ENCODE data around the gene FBLN7. TPM values are rescaled to one million over a fixed set of nuclear protein-coding genes. Genes with fewer than 3 reads are reported as not detected.

FBLN7 gene
- total and polyA plus RNA-seq, 2 experiments from 2014 or later = 0.28 to 4.7 TPM

DNA sequence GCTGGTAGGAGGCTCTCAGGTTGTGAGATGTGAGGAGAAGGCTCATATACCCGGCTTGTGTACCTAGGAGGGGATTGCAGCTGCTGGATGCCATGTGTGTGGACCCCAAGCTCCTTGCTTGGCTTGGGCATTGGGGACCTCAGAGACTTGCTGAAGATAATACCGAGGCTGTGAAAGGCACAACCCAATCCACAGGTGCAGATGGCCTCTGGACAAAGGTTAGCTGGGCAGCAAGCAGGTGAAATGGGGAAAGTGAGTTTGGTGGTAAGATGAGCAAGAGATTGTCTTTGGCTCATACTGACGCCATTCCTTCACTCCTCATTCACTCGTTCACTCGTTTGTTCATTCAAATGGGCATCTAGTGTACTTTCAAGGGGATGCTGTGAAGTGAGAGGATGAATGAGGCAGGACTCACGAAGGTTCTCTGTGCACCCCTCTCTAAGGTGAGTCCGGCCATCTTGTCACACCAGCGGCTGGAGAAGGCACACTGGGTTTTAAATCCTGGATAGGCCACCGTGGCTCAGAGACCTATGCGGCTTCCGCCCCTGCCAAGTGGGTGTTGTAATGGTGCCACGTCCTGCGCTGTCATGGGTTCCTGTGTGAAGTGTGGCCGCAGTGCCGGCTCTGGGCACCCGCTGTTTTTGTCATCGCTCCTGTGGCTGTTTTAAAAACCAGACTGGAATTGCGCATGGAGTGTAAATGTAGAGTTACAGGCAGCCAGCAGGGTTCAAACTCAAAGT is 13.7 kb downstream of the FBLN7 start:
- no peak for DNase-seq (ENCODE audit: low read depth in 1 of 2, low spot score in 1 of 2)
- Histone ChIP-seq H3K27me3 (no peaks in the 10 kb centered on the region), H3K27ac (no peak overlapping the region), H3K4me3 (no peak overlapping the region), H3K4me1 (ENCODE audit: low read depth) (no peaks in the 10 kb centered on the region), H3K9me3 (ENCODE audit: low read depth) (no peaks in the 10 kb centered on the region), H3K36me3 (no peaks in the 10 kb centered on the region)
- TF ChIP-seq CTCF (IDR thresholded peaks at IDR 0.05; ENCODE audit: low read depth, low read length) = no peak

GRCh38 chr2:112152476-112153178 is 14.4 kb downstream of the FBLN7 start:
- no peak for DNase-seq (ENCODE audit: low read depth in 1 of 2, low spot score in 1 of 2)
- no peaks in the 10 kb centered on the region for H3K4me1 ChIP-seq (ENCODE audit: low read depth)
- TF ChIP-seq CTCF (IDR thresholded peaks at IDR 0.05; ENCODE audit: low read depth, low read length) = no peak
- H3K9me3 ChIP-seq (ENCODE audit: low read depth) = no peaks in the 10 kb centered on the region
- H3K27ac ChIP-seq = no peak overlapping the region
- no peaks in the 10 kb centered on the region for H3K36me3 ChIP-seq
- H3K27me3 ChIP-seq = no peaks in the 10 kb centered on the region
- no peak overlapping the region for H3K4me3 ChIP-seq

GRCh38 chr2:112153179-112153490 is 14.9 kb downstream of the FBLN7 start:
- H3K27ac ChIP-seq = no peak overlapping the region
- no peak for TF ChIP-seq CTCF (IDR thresholded peaks at IDR 0.05; ENCODE audit: low read depth, low read length)
- no peaks in the 10 kb centered on the region for H3K27me3 ChIP-seq
- no peaks in the 10 kb centered on the region for H3K36me3 ChIP-seq
- H3K4me1 ChIP-seq (ENCODE audit: low read depth) = no peaks in the 10 kb centered on the region
- no peak for DNase-seq (ENCODE audit: low read depth in 1 of 2, low spot score in 1 of 2)
- H3K9me3 ChIP-seq (ENCODE audit: low read depth) = no peaks in the 10 kb centered on the region
- no peak overlapping the region for H3K4me3 ChIP-seq

- H3K4me1 ChIP-seq (ENCODE audit: low read depth) = no peaks in the 10 kb centered on the region
- TF ChIP-seq CTCF (IDR thresholded peaks at IDR 0.05; ENCODE audit: low read depth, low read length) = no peak
- no peak overlapping the region for H3K4me3 ChIP-seq
- no peaks in the 10 kb centered on the region for H3K9me3 ChIP-seq (ENCODE audit: low read depth)
- no peaks in the 10 kb centered on the region for H3K36me3 ChIP-seq
- no peak overlapping the region for H3K27ac ChIP-seq
- no peak for DNase-seq (ENCODE audit: low read depth in 1 of 2, low spot score in 1 of 2)
- H3K27me3 ChIP-seq = no peaks in the 10 kb centered on the region
Observed at GRCh38 chr2:112153501-112153900, 15.3 kb downstream of the FBLN7 start.

- no peak for TF ChIP-seq CTCF (IDR thresholded peaks at IDR 0.05; ENCODE audit: low read depth, low read length)
- Histone ChIP-seq H3K4me1 (ENCODE audit: low read depth) (no peaks in the 10 kb centered on the region), H3K27me3 (no peaks in the 10 kb centered on the region), H3K4me3 (no peak overlapping the region), H3K36me3 (no peaks in the 10 kb centered on the region), H3K9me3 (ENCODE audit: low read depth) (no peaks in the 10 kb centered on the region), H3K27ac (no peak overlapping the region)
- no peak for DNase-seq (ENCODE audit: low read depth in 1 of 2, low spot score in 1 of 2)
Observed at GRCh38 chr2:112154246-112155117, 16.3 kb downstream of the FBLN7 start.
